ENCODE data around the gene XAGE5. TPM values are rescaled to one million over a fixed set of nuclear protein-coding genes. Genes with fewer than 3 reads are reported as not detected.
"Not testable (repeated sequence)": the region's sequence is repeated elsewhere in the genome, so short reads cannot be mapped to it uniquely, and the experiment has no call there.

Gene XAGE5, protein sequence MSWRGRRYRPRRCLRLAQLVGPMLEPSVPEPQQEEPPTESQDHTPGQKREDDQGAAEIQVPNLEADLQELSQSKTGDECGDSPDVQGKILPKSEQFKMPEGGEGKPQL
- not detected in 2 replicates for total RNA-seq

DNA sequence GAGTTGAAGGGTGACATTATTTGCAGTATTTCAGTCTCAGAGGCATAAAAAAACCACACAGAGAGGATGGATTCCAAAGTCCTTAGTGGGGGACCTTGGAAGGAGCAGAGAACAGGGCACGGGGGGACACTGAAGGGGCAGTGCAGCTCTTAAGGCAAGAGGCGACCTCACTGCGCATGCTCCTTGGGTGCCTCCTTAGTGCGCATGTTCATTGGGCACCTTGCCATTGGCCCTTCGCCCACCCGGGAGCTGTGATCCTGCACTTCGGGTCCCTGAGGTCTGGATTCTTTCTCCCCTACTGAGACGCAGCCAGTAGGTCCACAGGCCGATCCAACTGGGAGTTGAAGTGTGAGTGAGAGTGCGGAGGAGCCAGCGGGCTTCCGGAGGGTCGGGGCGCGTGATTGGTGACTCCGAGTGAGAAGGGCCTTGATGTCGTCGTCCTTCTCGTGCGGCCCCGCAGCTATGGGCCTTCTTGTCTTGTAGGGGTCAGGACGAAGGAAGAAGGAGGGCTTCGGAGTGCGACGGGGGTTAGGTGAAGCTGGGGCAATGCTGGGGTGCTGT is at the start of gene XAGE5:
XAGE5 (plus strand) TSS at position 223 of the 561 bp plus-strand sequence. CDS start 1,280 bp downstream, outside the sequence.
- intact Hi-C loops (cut with micrococcal nuclease), result no loop called here

- intact Hi-C loops (cut with micrococcal nuclease), result not testable (repeated sequence)
Observed at GRCh38 chrX:52765983-52766382, 45.1 kb upstream of the XAGE5 start.

GRCh38 chrX:52773504-52773903 is 37.6 kb upstream of the XAGE5 start:
- intact Hi-C loops (cut with micrococcal nuclease), result not testable (repeated sequence)

GRCh38 chrX:52797327-52797726 is 13.8 kb upstream of the XAGE5 start, which contains the start of gene SPANXN5:
TSS of gene SPANXN5 (minus strand) at chrX:52797427. CDS start at chrX:52797348, 79 bp downstream.
- intact Hi-C loops (cut with micrococcal nuclease), result not testable (repeated sequence)

GRCh38 chrX:52804876-52805275 is 6.2 kb upstream of the XAGE5 start:
- intact Hi-C loops (cut with micrococcal nuclease), result not testable (repeated sequence)

GRCh38 chrX:52819788-52820187 is 8.7 kb downstream of the XAGE5 start:
- intact Hi-C loops (cut with micrococcal nuclease), result no loop called here

- intact Hi-C loops (cut with micrococcal nuclease), result no loop called here
Observed at GRCh38 chrX:52821079-52821760, 10.1 kb downstream of the XAGE5 start.

DNA sequence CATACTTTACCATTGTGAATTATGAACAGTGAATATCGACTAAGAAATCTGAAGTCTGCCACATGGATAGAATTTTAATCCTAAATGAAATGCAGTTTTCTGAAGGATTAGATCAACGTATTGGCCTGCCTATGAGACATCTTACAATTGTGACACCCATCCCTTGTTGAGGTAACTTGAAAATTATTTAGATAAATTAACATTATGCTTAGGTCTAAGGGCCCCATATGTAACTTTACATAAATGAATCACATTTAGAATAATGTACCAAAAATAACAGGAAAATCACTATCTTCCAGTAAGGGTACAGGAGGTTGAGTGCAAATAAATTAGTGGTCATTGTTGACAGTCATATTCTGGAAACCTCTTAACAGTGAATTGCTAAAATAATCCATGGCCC is 13.5 kb downstream of the XAGE5 start:
- intact Hi-C loops (cut with micrococcal nuclease), result no loop called here

GRCh38 chrX:52830551-52830950 is 19.5 kb downstream of the XAGE5 start:
- intact Hi-C loops (cut with micrococcal nuclease), result no loop called here

DNA sequence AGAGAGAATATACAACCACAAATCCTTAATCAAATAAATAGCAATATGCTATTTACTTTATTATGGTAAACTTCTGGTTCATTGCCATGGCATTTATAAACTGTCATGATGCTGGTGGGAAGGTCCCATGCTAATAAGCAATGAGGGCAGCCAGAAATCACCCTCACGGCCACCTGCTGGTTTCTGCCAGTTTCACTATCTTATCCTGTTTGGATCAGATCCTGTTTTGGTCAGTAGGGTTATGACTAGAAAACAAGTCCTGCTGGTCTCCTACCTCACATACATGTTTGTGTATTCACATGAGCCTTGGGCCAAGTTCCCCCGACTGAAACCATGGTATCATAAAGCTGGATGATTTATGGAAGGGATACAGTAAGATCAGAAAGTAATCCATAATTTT is 28.1 kb downstream of the XAGE5 start:
- intact Hi-C loops (cut with micrococcal nuclease), result no loop called here

- intact Hi-C loops (cut with micrococcal nuclease), result not testable (repeated sequence)
Observed at GRCh38 chrX:52843619-52844018, 32.5 kb downstream of the XAGE5 start.

DNA sequence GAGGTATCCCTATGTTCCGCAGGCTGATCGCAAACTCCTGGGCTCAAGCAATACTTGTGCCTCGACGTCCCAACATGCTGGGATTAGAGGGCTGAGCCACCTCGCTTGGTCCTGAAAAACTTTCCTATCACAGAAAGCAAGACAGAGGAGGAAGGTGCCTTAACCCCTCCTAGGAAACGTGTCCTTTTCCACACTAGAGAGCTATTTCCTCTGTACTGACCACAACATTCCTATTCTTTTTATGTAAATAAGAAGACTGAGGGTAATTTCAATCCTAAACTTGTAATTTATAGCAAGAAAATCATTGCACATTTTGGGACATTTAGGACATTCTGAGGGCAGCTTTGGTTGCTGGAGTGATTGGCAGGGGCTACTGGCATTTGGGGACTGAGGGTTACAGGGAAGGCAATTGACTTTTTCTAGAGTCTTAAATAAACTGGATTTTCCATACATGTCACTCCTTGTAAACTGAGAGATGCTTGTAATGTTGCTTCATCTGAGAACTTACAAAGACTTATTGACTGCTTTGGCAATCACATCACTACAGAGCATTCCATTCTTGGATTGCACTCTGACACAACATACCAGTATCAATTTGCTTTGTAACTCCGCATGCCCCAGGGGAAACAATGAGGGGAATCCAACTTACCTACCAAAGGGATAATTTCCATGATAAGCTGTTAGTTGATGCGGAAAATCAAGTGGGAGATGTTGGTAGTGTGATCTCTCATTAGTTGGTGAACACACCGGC is 41.2 kb downstream of the XAGE5 start:
- intact Hi-C loops (cut with micrococcal nuclease), result no loop called here

- intact Hi-C loops (cut with micrococcal nuclease), result not testable (repeated sequence)
Observed at GRCh38 chrX:52856991-52857525, 46.0 kb downstream of the XAGE5 start.

- intact Hi-C loops (cut with micrococcal nuclease), result no loop called here
Observed at GRCh38 chrX:52865343-52865998, 54.4 kb downstream of the XAGE5 start.

Other genes with a start within 250 kb of the XAGE5 start
- not detected in 2 replicates for gene SSX7, start 156.4 kb upstream of the XAGE5 start, total RNA-seq
- gene SSX2, start 104.1 kb upstream of the XAGE5 start, total RNA-seq, result not detected in 2 replicates
- not detected in 2 replicates for gene SSX2B, start 60.0 kb upstream of the XAGE5 start, total RNA-seq
- gene SPANXN5, start 13.9 kb upstream of the XAGE5 start, total RNA-seq, result not detected in 2 replicates
- not detected in 2 replicates for gene XAGE3, start 56.8 kb downstream of the XAGE5 start, total RNA-seq
- 11.6 and 11.7 TPM in 2 replicates for gene FAM156B, start 86.0 kb downstream of the XAGE5 start, total RNA-seq
- 22.2 and 22.6 TPM in 2 replicates for gene FAM156A, start 147.2 kb downstream of the XAGE5 start, total RNA-seq
- gene GPR173, start 237.5 kb downstream of the XAGE5 start, total RNA-seq, result not detected in 2 replicates

Measured in T-helper 1 cell treated with Interleukin-12 subunit alpha and Interleukin-12 subunit beta and Interleukin-4 antibody, amounts not matched to agents 30 ng/mL and 1 ng/mL, for 36 hours (primary cell).